Small intestine (tissue), 16 donors: ENCODE results near the gene HSD17B10. TPM values are rescaled to one million over a fixed set of nuclear protein-coding genes. Genes with fewer than 3 reads are reported as not detected.

ENCODE experiments used
- DNase-seq, 2 donors: peaks; one replicate each; pipeline versions ENCODE4 v3.0.0 to v3.0.0-alpha.2; 2013
- FAIRE-seq: peaks from 2 replicates; lab custom pipeline; 2012; peaks lifted over from hg19 to GRCh38; lab: Jason Lieb, UNC
- H3K27ac ChIP-seq, 3 donors: one replicate each; pipeline ENCODE4 v1.5.1; 2013; ENCODE audit warnings: low read length in 2 of 3, mild to moderate bottlenecking in 2 of 3, control low read depth in 1 of 3, inconsistent platforms in 1 of 3, low read depth in 1 of 3, moderate library complexity in 1 of 3
- H3K27me3 ChIP-seq, 3 donors: one replicate each; pipeline ENCODE4 v1.6.1; 2013; ENCODE audit warnings: low read length in 3 of 3, inconsistent platforms in 1 of 3; ENCODE audit not compliant: control insufficient read depth in 3 of 3, insufficient read depth in 3 of 3
- H3K36me3 ChIP-seq, 3 donors: one replicate each; pipeline ENCODE4 v1.6.1; 2013; ENCODE audit warnings: low read length in 3 of 3, inconsistent platforms in 1 of 3, low read depth in 1 of 3, mild to moderate bottlenecking in 1 of 3, moderate library complexity in 1 of 3; ENCODE audit not compliant: control insufficient read depth in 3 of 3, insufficient read depth in 2 of 3
- H3K4me1 ChIP-seq, 3 donors: one replicate each; pipeline ENCODE4 v1.6.1; 2013; ENCODE audit warnings: low read length in 2 of 3, inconsistent platforms in 1 of 3, low read depth in 1 of 3, mild to moderate bottlenecking in 1 of 3, moderate library complexity in 1 of 3; ENCODE audit not compliant: control insufficient read depth in 3 of 3, insufficient read depth in 2 of 3
- H3K4me3 ChIP-seq, 3 donors: one replicate each; pipeline ENCODE4 v1.5.1; 2013; ENCODE audit warnings: low read length in 3 of 3, control low read depth in 1 of 3, inconsistent platforms in 1 of 3, low read depth in 1 of 3, mild to moderate bottlenecking in 1 of 3, moderate library complexity in 1 of 3
- H3K9me3 ChIP-seq, 2 donors: one replicate each; pipeline ENCODE4 v1.6.1; 2013; ENCODE audit warnings: low read depth in 1 of 2, low read length in 1 of 2; ENCODE audit not compliant: control insufficient read depth in 2 of 2, insufficient read depth in 1 of 2
- WGBS, 3 donors: extraction: QIAGEN DNeasy Blood & Tissue Kit; methylation state at CpG; one replicate each; pipeline ENCODE4 v1.1.7; 2013; 5-methylcytosine and 5-hydroxymethylcytosine counted together
- long read RNA-seq, 10 donors: transcript quantifications; one replicate each; lab custom pipeline, GENCODE V29; 2026
- polyA plus RNA-seq, 4 donors: library from polyadenylated mRNA; stranded (reverse) in 3 of 4; unstranded in 1 of 4; fragments of 200-250 nt in 3 of 4; fragments of 120-200 nt in 1 of 4; gene quantifications; one replicate each; pipeline versions ENCODE4 v1.2.1 to v1.2.3, GENCODE V29; 2013
- donor health status: healthy with polysubstance abuse.
- donor health status: control.
- donor health status: control.
- donor health status: Bipolar disorder and iron deficiency.
- donor health status: healthy.

HSD17B10 gene
- 100 to 1,000 TPM in 1 of 4 donors, 10 to 100 TPM in 3; 53.5 to 102 (median 78.7) TPM for polyA plus RNA-seq
- long read RNA-seq, donor 1, transcript HSD17B10-201 (6 exons, 960 nt) = major isoform, 48 of 67 reads
- long read RNA-seq, donor 1, partial matches to known transcripts = 13 of 67 reads
- long read RNA-seq, donor 1, other reads (novel, unspliced or antisense) = 0 of 67 reads
- long read RNA-seq, donor 2, transcript HSD17B10-201 (6 exons, 960 nt) = major isoform, 7 of 9 reads
- long read RNA-seq, donor 2, partial matches to known transcripts = 0 of 9 reads
- long read RNA-seq, donor 2, other reads (novel, unspliced or antisense) = 0 of 9 reads
- long read RNA-seq, donor 3, transcript HSD17B10-201 (6 exons, 960 nt) = major isoform, 20 of 26 reads
- long read RNA-seq, donor 3, partial matches to known transcripts = 6 of 26 reads
- long read RNA-seq, donor 3, other reads (novel, unspliced or antisense) = 0 of 26 reads
- long read RNA-seq, donor 4 = 0 reads
- long read RNA-seq, donor 5, transcript HSD17B10-201 (6 exons, 960 nt) = major isoform, 11 of 11 reads
- long read RNA-seq, donor 5, partial matches to known transcripts = 0 of 11 reads
- long read RNA-seq, donor 5, other reads (novel, unspliced or antisense) = 0 of 11 reads
- long read RNA-seq, donor 6, transcript HSD17B10-201 (6 exons, 960 nt) = major isoform, 13 of 14 reads
- long read RNA-seq, donor 6, partial matches to known transcripts = 0 of 14 reads
- long read RNA-seq, donor 6, other reads (novel, unspliced or antisense) = 0 of 14 reads
- long read RNA-seq, donor 7, transcript HSD17B10-201 (6 exons, 960 nt) = major isoform, 41 of 57 reads
- long read RNA-seq, donor 7, partial matches to known transcripts = 15 of 57 reads
- long read RNA-seq, donor 7, other reads (novel, unspliced or antisense) = 0 of 57 reads
- long read RNA-seq, donor 8, partial matches to known transcripts = 0 of 2 reads
- long read RNA-seq, donor 8, other reads (novel, unspliced or antisense) = 0 of 2 reads
- long read RNA-seq, donor 9, transcript HSD17B10-201 (6 exons, 960 nt) = major isoform, 7 of 7 reads
- long read RNA-seq, donor 9, partial matches to known transcripts = 0 of 7 reads
- long read RNA-seq, donor 9, other reads (novel, unspliced or antisense) = 0 of 7 reads
- long read RNA-seq, donor 10, transcript HSD17B10-201 (6 exons, 960 nt) = major isoform, 26 of 38 reads
- long read RNA-seq, donor 10, partial matches to known transcripts = 10 of 38 reads
- long read RNA-seq, donor 10, other reads (novel, unspliced or antisense) = 0 of 38 reads

DNA sequence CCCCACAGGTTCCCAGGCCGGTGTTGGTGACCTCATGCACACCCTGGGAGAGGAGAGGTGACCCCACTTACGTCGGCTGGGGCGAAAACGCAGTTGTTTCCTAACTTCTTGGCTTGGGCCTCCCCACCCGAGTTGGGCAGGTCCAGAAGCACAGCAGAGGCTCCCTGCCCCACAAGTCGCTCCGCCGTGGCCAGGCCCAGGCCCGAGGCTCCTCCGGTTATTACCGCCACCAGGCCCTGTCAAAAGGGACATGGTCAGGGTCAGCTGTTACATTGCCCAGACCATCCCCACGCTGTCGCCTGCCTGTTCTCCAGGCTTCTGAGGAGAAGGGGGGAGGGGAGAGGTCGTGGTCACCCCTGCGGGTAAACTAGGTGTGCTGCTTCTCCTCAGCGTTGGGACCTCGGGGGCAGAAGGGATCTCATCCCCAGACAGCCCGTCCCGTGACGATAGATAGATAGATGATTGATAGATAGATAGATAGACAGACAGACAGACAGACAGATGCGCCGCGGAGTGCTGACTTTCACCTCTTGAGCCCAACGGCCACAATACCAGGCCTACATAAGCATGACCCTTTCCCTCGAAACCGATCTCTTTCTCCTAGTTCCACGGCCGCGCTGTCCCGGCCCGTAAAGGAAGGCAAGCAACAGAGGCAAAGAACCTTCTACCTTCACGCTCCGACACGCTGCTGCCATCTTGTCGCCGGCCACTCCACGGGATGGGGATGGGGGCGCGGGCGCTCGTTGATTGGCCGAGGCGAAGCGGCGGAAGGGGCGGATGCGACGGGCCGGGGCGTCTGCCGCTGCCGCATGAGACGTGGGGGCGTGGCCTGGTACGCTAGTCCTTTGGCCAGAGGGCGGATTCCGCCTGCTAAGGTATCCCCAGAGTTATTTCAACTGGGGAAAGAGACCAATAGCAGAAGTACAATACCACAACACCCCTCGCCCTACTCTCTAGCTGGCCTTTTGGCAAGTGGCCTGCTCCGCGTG, at the start of gene HSD17B10:
Gene HSD17B10 (minus strand): TSS at position 720 of the 989 bp plus-strand sequence. CDS start 25 bp downstream, at position 695.
- no peaks in the 10 kb centered on the region for H3K9me3 ChIP-seq
- DNase-seq (peak; percentile 87 to 89), FAIRE-seq (no peak)
- WGBS, 3 donors = 6 to 30% (median 8%) methylated on average over 58 to 61 of the region's 61 CpGs
- peaks cover 0 to 22% (median 0%) of the 10 kb centered on the region in 3 donors for H3K36me3 ChIP-seq
- H3K27me3 ChIP-seq = peaks cover 0 to 2% (median 0%) of the 10 kb centered on the region in 3 donors
- no peaks in the 10 kb centered on the region for H3K4me1 ChIP-seq
- H3K4me3 ChIP-seq = peak within 1 kb of the TSS; percentile 48 to 56 (median 50)
- peak within 1 kb of the TSS in 2 of 3 donors; percentile 57 to 83 for H3K27ac ChIP-seq

DNA sequence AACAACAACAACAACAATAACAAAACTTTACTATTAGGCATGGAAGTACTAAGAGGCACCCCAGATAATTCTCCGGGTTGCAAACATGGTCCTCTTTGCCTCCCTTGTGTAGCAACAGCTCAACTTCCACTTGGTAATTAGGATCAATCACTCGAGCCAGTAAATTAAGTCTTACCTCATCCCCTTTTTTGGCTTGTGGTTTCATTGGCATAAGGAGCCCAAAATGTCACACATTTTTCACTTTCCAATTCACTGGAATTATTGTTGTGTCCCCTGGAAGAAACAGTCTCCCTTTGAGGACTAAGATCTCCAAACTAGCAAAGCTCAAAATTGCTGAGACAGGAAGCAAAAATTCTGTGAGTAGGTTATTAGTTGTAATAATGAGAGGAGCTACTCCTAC, 49.2 kb upstream of the HSD17B10 start:
- FAIRE-seq (no peak), DNase-seq (no peak)
- Histone ChIP-seq H3K4me3 (no peak overlapping the region), H3K4me1 (no peaks in the 10 kb centered on the region), H3K27me3 (no peaks in the 10 kb centered on the region), H3K36me3 (no peaks in the 10 kb centered on the region), H3K9me3 (no peaks in the 10 kb centered on the region), H3K27ac (no peak overlapping the region)
- WGBS, 3 donors = 46 to 66% (median 65%) methylated on average over 2 of the region's 2 CpGs

DNA sequence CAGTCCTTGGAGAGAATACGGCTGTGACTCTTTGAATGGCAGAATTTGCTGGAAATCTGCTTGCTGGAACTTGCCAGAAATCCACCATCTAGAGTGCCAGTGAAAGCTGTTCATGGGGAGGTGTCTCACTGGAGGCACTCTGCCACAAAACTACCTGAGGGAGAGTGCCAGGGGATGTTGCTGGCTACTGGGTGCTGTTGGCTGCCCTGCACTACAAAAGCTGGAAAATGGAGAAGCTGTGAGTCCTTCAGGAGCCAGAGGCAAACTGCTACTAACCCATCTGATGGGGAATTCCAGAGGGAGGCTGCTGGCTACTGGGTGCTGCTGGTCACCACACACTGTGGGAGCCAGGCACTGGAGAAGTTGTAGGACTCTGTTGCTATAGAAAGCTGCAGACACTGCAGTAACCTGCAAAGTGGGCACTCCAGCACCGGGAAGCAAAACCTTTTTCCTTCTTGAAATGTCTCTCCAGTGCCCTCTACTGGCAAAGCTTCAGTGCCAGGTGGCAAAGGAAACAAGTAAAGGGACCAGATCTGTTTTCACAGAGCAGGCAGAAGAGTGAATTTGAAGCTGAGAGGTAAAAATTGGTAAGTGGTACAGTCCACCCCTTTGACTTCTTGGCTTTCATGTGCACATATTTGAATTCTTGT, 47.8 kb upstream of the HSD17B10 start:
- peak; percentile 58 to 60 for DNase-seq
- no peaks in the 10 kb centered on the region for H3K9me3 ChIP-seq
- H3K4me1 ChIP-seq = no peaks in the 10 kb centered on the region
- H3K27ac ChIP-seq = no peak overlapping the region
- H3K4me3 ChIP-seq = no peak overlapping the region
- no peaks in the 10 kb centered on the region for H3K27me3 ChIP-seq
- H3K36me3 ChIP-seq = no peaks in the 10 kb centered on the region
- WGBS, 3 donors = 25 to 50% (median 44%) methylated on average over 2 of the region's 2 CpGs
- FAIRE-seq = no peak

DNA sequence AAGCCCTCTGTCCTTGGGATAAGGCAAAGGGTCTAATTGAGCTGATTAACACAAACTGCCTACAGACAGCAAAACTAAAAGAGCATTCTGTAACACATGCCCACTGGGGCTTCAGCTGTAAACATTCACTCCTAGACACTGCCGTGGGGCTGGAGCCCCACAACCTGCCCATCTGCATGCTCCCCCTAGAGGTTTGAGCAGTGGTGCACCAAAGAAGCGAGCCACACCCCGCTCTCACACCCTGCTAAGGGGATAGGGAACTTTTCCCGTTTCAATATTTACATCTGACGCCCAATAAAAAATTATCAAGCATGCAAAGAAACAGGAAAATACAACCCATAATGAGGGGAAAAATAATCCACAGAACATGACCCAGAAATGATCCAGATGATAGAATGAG, 46.9 kb upstream of the HSD17B10 start:
- Histone ChIP-seq H3K4me3 (no peak overlapping the region), H3K27ac (no peak overlapping the region), H3K27me3 (no peaks in the 10 kb centered on the region), H3K36me3 (no peaks in the 10 kb centered on the region), H3K9me3 (no peaks in the 10 kb centered on the region), H3K4me1 (no peaks in the 10 kb centered on the region)
- FAIRE-seq (no peak), DNase-seq (peak; percentile 1 to 4)
- 12 to 24% (median 20%) methylated on average over 5 of the region's 5 CpGs for WGBS, 3 donors

DNA sequence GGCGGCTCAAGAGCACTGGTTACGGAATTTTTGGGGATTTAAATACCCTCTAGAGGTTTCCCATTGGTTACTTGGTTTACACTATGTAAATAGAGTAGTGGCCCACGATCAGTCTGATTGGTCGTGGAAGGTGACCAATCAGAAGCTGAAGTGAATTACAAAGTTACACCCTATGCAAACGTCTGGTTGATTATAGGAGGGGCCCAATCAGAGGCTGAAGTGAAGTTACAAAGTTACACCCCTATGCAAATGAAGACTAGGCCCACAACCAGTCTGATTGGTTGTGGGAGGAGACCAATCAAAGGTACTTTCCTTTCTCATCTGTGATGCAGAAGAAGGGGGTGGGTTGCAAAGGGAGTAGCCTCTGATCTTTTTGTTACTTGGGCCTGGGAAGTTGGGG, 45.1 kb upstream of the HSD17B10 start:
- H3K27ac ChIP-seq = no peak overlapping the region
- no peaks in the 10 kb centered on the region for H3K9me3 ChIP-seq
- no peaks in the 10 kb centered on the region for H3K4me1 ChIP-seq
- no peak for FAIRE-seq
- H3K36me3 ChIP-seq = no peaks in the 10 kb centered on the region
- no peak for DNase-seq
- no peak overlapping the region for H3K4me3 ChIP-seq
- 74 to 78% (median 77%) methylated on average over 5 of the region's 5 CpGs for WGBS, 3 donors
- H3K27me3 ChIP-seq = no peaks in the 10 kb centered on the region

DNA sequence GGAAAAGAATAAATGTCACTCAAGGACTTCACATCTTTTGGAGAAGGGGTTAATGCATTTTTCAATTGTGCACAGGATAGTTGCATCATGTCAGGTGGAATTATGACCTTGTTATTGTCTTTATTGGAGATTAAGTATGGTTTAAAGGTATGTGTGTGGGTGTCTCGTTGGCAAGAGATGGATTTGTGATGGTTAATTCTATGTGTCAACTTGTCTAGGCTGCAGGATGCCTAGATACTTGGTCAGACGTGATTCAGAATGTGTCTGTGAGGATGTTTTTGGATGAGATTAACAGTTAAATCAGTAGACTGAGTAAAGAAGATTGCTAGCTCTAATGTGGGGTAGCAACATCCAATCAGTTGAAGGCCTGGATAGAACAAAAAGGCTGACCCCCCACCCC, 42.2 kb upstream of the HSD17B10 start:
- Histone ChIP-seq H3K36me3 (no peaks in the 10 kb centered on the region), H3K4me1 (no peaks in the 10 kb centered on the region), H3K27me3 (no peaks in the 10 kb centered on the region), H3K9me3 (no peaks in the 10 kb centered on the region), H3K4me3 (no peak overlapping the region), H3K27ac (no peak overlapping the region)
- no peak for FAIRE-seq
- 22 to 46% (median 28%) methylated on average over 2 of the region's 2 CpGs for WGBS, 3 donors
- DNase-seq = no peak

DNA sequence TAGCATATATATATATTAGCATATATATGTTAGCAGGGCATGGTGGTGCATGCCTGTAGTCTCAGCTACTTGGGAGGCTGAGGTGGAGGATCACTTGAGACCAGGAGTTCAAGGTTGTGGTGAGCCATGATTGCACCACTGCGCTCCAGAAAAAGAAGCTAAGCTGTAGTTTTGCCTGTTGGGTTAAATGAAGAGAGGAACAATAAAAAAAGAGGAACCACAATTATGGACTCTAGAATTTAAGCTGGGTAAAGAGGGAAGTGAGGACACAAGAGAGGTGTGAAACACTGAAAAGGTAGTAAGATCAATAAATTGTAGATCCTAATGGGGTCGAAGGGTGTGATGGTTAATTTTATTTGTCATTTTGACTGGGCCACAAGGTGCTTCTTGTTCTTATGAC, 40.5 kb upstream of the HSD17B10 start:
- Histone ChIP-seq H3K4me3 (no peak overlapping the region), H3K27me3 (no peaks in the 10 kb centered on the region), H3K4me1 (no peaks in the 10 kb centered on the region), H3K36me3 (no peaks in the 10 kb centered on the region), H3K27ac (no peak overlapping the region), H3K9me3 (no peaks in the 10 kb centered on the region)
- no peak for DNase-seq
- WGBS, 3 donors = 66 to 73% (median 72%) methylated on average over 2 of the region's 2 CpGs
- FAIRE-seq = no peak
